ENCODE results near the gene ADAMTS16.

Gene ADAMTS16

GRCh38 chr5:5275211-5275610 is 135.1 kb downstream of the ADAMTS16 start:
- H3K9ac ChIP-seq (ENCODE audit: low read depth, low read length, poor library complexity) = no peak overlapping the region
- H4K91ac ChIP-seq (ENCODE audit: low read depth, low read length, poor library complexity) = no peak overlapping the region
- H3K9me3 ChIP-seq (replicated peaks in 1 of 2; ENCODE audit: control insufficient read depth in 2 of 2, insufficient read depth in 1 of 2, low read depth in 1 of 2, low read length in 2 of 2) = no peaks in the 10 kb centered on the region
- H3K36me3 ChIP-seq (replicated peaks in 1 of 2; ENCODE audit: control insufficient read depth in 2 of 2, insufficient read depth in 2 of 2, low read length in 2 of 2) = no peaks in the 10 kb centered on the region
- no peak overlapping the region for H3K4me2 ChIP-seq (ENCODE audit: insufficient read depth, low read length, poor library complexity, severe bottlenecking)
- H3K14ac ChIP-seq (ENCODE audit: low read length) = no peak overlapping the region
- no peak overlapping the region for H4K8ac ChIP-seq (ENCODE audit: low read depth, low read length)
- no peak overlapping the region for H2AFZ ChIP-seq (ENCODE audit: low read length)
- no peak overlapping the region for H3K4ac ChIP-seq (ENCODE audit: low read length)
- no peak overlapping the region for H3K23ac ChIP-seq (ENCODE audit: low read depth, low read length, poor library complexity)
- H2BK5ac ChIP-seq (ENCODE audit: low read length) = no peak overlapping the region
- H3K4me1 ChIP-seq (ENCODE audit: control insufficient read depth in 2 of 2, insufficient read depth in 1 of 2, low read depth in 1 of 2, low read length in 2 of 2) = peaks cover 9 to 15% of the 10 kb centered on the region in 2 donors
- no peak overlapping the region for H3K27ac ChIP-seq (replicated peaks; ENCODE audit: low read length)
- H3K4me3 ChIP-seq (ENCODE audit: low read length in 2 of 2) = no peak overlapping the region
- no peak overlapping the region for H2BK15ac ChIP-seq (ENCODE audit: low read length)
- no peaks in the 10 kb centered on the region for H3K27me3 ChIP-seq (ENCODE audit: control insufficient read depth in 3 of 3, insufficient read depth in 3 of 3, low read depth in 1 of 3, low read length in 3 of 3)
- no CpG with 5 or more reads among the region's 1 CpG for WGBS, 2 donors (ENCODE audit: extremely low coverage in 2 of 2, insufficient read length in 2 of 2, insufficient replicate concordance in 1 of 2)
- no peak overlapping the region for H3K18ac ChIP-seq (ENCODE audit: low read length)
- no peak for DNase-seq (ENCODE audit: low spot score)
- H2BK12ac ChIP-seq (ENCODE audit: low read length) = no peak overlapping the region
- H2AK5ac ChIP-seq (ENCODE audit: low read depth, low read length) = no peak overlapping the region
- no peak overlapping the region for H2BK120ac ChIP-seq (ENCODE audit: low read depth, low read length)
- no peaks in the 10 kb centered on the region for H3K79me1 ChIP-seq (ENCODE audit: low read depth, low read length)

- Histone ChIP-seq H4K8ac (ENCODE audit: low read depth, low read length) (no peak overlapping the region), H3K9ac (ENCODE audit: low read depth, low read length, poor library complexity) (no peak overlapping the region), H3K27me3 (ENCODE audit: control insufficient read depth in 3 of 3, insufficient read depth in 3 of 3, low read depth in 1 of 3, low read length in 3 of 3) (no peaks in the 10 kb centered on the region), H3K4me1 (ENCODE audit: control insufficient read depth in 2 of 2, insufficient read depth in 1 of 2, low read depth in 1 of 2, low read length in 2 of 2) (peaks cover 9% of the 10 kb centered on the region in 2 donors), H3K23ac (ENCODE audit: low read depth, low read length, poor library complexity) (no peak overlapping the region), H3K79me1 (ENCODE audit: low read depth, low read length) (no peaks in the 10 kb centered on the region), H3K4ac (ENCODE audit: low read length) (no peak overlapping the region), H2BK120ac (ENCODE audit: low read depth, low read length) (no peak overlapping the region), H2AK5ac (ENCODE audit: low read depth, low read length) (no peak overlapping the region), H2BK5ac (ENCODE audit: low read length) (no peak overlapping the region), H2BK15ac (ENCODE audit: low read length) (no peak overlapping the region), H3K27ac (replicated peaks; ENCODE audit: low read length) (no peak overlapping the region), H3K4me2 (ENCODE audit: insufficient read depth, low read length, poor library complexity, severe bottlenecking) (no peak overlapping the region), H3K9me3 (replicated peaks in 1 of 2; ENCODE audit: control insufficient read depth in 2 of 2, insufficient read depth in 1 of 2, low read depth in 1 of 2, low read length in 2 of 2) (no peaks in the 10 kb centered on the region), H2BK12ac (ENCODE audit: low read length) (no peak overlapping the region), H3K36me3 (replicated peaks in 1 of 2; ENCODE audit: control insufficient read depth in 2 of 2, insufficient read depth in 2 of 2, low read length in 2 of 2) (no peaks in the 10 kb centered on the region), H3K14ac (ENCODE audit: low read length) (no peak overlapping the region), H3K18ac (ENCODE audit: low read length) (no peak overlapping the region), H4K91ac (ENCODE audit: low read depth, low read length, poor library complexity) (no peak overlapping the region), H2AFZ (ENCODE audit: low read length) (no peak overlapping the region), H3K4me3 (ENCODE audit: low read length in 2 of 2) (no peak overlapping the region)
- DNase-seq (ENCODE audit: low spot score) = no peak
- WGBS, 2 donors (ENCODE audit: extremely low coverage in 2 of 2, insufficient read length in 2 of 2, insufficient replicate concordance in 1 of 2) = no CpG with 5 or more reads among the region's 8 CpGs
Measured at GRCh38 chr5:5276430-5276829, 136.3 kb downstream of the ADAMTS16 start.

DNA sequence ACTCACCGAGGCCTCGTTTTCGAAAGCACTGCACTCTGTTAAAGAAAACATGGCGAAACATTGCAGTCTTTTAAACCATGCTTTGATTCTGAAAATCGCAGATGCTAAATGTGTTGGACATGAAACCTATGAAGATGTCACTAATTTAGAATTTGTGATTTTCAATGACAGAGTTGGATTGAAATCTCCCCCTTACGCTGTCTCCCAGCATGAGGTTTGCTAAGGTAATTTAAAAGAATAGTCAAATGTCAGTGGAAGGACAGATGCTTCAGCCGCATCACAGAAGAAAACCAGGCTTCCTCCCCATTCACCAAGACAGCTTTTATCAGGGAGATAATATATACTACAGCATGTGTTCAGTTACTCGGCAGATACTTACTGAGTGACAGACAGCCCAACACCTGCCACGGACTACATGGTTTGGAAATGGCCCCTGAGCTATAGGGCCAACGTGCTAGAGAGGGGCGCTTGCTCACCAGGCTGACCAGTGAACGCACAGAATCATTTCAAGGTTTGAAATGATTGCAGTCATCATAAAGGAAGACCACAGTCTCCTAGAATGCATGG is 136.9 kb downstream of the ADAMTS16 start:
- Histone ChIP-seq H4K8ac (ENCODE audit: low read depth, low read length) (no peak overlapping the region), H3K14ac (ENCODE audit: low read length) (no peak overlapping the region), H3K27ac (replicated peaks; ENCODE audit: low read length) (no peak overlapping the region), H4K91ac (ENCODE audit: low read depth, low read length, poor library complexity) (no peak overlapping the region), H3K4ac (ENCODE audit: low read length) (no peak overlapping the region), H2BK12ac (ENCODE audit: low read length) (no peak overlapping the region), H3K36me3 (replicated peaks in 1 of 2; ENCODE audit: control insufficient read depth in 2 of 2, insufficient read depth in 2 of 2, low read length in 2 of 2) (no peaks in the 10 kb centered on the region), H2BK15ac (ENCODE audit: low read length) (no peak overlapping the region), H3K27me3 (ENCODE audit: control insufficient read depth in 3 of 3, insufficient read depth in 3 of 3, low read depth in 1 of 3, low read length in 3 of 3) (no peaks in the 10 kb centered on the region), H2AK5ac (ENCODE audit: low read depth, low read length) (no peak overlapping the region), H3K23ac (ENCODE audit: low read depth, low read length, poor library complexity) (no peak overlapping the region), H2BK120ac (ENCODE audit: low read depth, low read length) (no peak overlapping the region), H3K18ac (ENCODE audit: low read length) (no peak overlapping the region), H3K9me3 (replicated peaks in 1 of 2; ENCODE audit: control insufficient read depth in 2 of 2, insufficient read depth in 1 of 2, low read depth in 1 of 2, low read length in 2 of 2) (no peaks in the 10 kb centered on the region), H2BK5ac (ENCODE audit: low read length) (no peak overlapping the region), H2AFZ (ENCODE audit: low read length) (no peak overlapping the region), H3K4me3 (ENCODE audit: low read length in 2 of 2) (no peak overlapping the region), H3K4me2 (ENCODE audit: insufficient read depth, low read length, poor library complexity, severe bottlenecking) (no peak overlapping the region), H3K79me1 (ENCODE audit: low read depth, low read length) (no peaks in the 10 kb centered on the region), H3K4me1 (ENCODE audit: control insufficient read depth in 2 of 2, insufficient read depth in 1 of 2, low read depth in 1 of 2, low read length in 2 of 2) (peaks cover 5 to 7% of the 10 kb centered on the region in 2 donors), H3K9ac (ENCODE audit: low read depth, low read length, poor library complexity) (no peak overlapping the region)
- WGBS, 2 donors (ENCODE audit: extremely low coverage in 2 of 2, insufficient read length in 2 of 2, insufficient replicate concordance in 1 of 2) = no CpG with 5 or more reads among the region's 12 CpGs
- no peak for DNase-seq (ENCODE audit: low spot score)

DNA sequence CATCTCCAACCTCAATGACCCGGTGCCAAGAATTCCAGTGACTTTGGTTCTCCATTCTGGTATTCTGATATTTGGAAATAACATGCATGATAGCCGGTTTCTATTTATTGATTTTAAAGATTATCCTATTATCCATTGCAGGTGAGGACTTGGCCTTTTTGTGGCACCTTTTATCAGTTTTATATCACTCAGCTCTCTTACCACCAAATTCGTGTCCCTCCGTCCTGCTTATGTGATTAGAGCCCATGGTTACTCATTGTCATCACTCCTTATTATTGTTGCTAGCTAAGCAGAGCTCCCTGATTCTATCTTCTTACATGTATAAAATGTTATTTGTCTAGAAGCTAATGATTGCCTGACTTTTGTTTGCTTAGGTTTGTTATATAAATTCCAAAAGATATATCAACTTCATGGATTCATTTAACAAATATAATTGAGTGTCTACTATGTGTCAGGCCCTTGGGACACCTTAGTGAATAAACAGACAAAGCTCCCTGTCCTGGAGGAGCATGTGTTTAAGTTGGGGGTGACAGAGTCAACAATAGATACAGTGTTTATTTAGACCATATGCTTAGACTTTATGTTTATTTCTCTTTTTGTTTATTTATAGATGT is 138.2 kb downstream of the ADAMTS16 start:
- no peak overlapping the region for H3K4me2 ChIP-seq (ENCODE audit: insufficient read depth, low read length, poor library complexity, severe bottlenecking)
- peaks cover 2 to 5% of the 10 kb centered on the region in 2 donors for H3K4me1 ChIP-seq (ENCODE audit: control insufficient read depth in 2 of 2, insufficient read depth in 1 of 2, low read depth in 1 of 2, low read length in 2 of 2)
- no peak overlapping the region for H2BK5ac ChIP-seq (ENCODE audit: low read length)
- no peak overlapping the region for H3K23ac ChIP-seq (ENCODE audit: low read depth, low read length, poor library complexity)
- no peak overlapping the region for H3K18ac ChIP-seq (ENCODE audit: low read length)
- H3K4me3 ChIP-seq (ENCODE audit: low read length in 2 of 2) = no peak overlapping the region
- H4K8ac ChIP-seq (ENCODE audit: low read depth, low read length) = no peak overlapping the region
- no peak overlapping the region for H3K27ac ChIP-seq (replicated peaks; ENCODE audit: low read length)
- no peaks in the 10 kb centered on the region for H3K79me1 ChIP-seq (ENCODE audit: low read depth, low read length)
- no peak overlapping the region for H2BK15ac ChIP-seq (ENCODE audit: low read length)
- H3K14ac ChIP-seq (ENCODE audit: low read length) = no peak overlapping the region
- H2BK12ac ChIP-seq (ENCODE audit: low read length) = no peak overlapping the region
- no peaks in the 10 kb centered on the region for H3K36me3 ChIP-seq (replicated peaks in 1 of 2; ENCODE audit: control insufficient read depth in 2 of 2, insufficient read depth in 2 of 2, low read length in 2 of 2)
- H4K91ac ChIP-seq (ENCODE audit: low read depth, low read length, poor library complexity) = no peak overlapping the region
- no peak overlapping the region for H3K4ac ChIP-seq (ENCODE audit: low read length)
- no peak overlapping the region for H2BK120ac ChIP-seq (ENCODE audit: low read depth, low read length)
- H3K9ac ChIP-seq (ENCODE audit: low read depth, low read length, poor library complexity) = no peak overlapping the region
- WGBS, 2 donors (ENCODE audit: extremely low coverage in 2 of 2, insufficient read length in 2 of 2, insufficient replicate concordance in 1 of 2) = no CpG with 5 or more reads among the region's 4 CpGs
- no peaks in the 10 kb centered on the region for H3K27me3 ChIP-seq (ENCODE audit: control insufficient read depth in 3 of 3, insufficient read depth in 3 of 3, low read depth in 1 of 3, low read length in 3 of 3)
- H2AFZ ChIP-seq (ENCODE audit: low read length) = no peak overlapping the region
- DNase-seq (ENCODE audit: low spot score) = no peak
- H2AK5ac ChIP-seq (ENCODE audit: low read depth, low read length) = no peak overlapping the region
- peaks cover 0 to under 1% of the 10 kb centered on the region in 2 donors for H3K9me3 ChIP-seq (replicated peaks in 1 of 2; ENCODE audit: control insufficient read depth in 2 of 2, insufficient read depth in 1 of 2, low read depth in 1 of 2, low read length in 2 of 2)
